Nucleus accumbens (tissue), 56 donors: ENCODE data around the gene LHFPL6.

Experiments used
- DNase-seq, 56 donors: peaks; one replicate each; lab custom pipeline; 2025; lab: John Stamatoyannopoulos, UW

The LHFPL6 gene

GRCh38 chr13:39324806-39325311 is 278.1 kb downstream of the LHFPL6 start:
- no peak for DNase-seq

DNA sequence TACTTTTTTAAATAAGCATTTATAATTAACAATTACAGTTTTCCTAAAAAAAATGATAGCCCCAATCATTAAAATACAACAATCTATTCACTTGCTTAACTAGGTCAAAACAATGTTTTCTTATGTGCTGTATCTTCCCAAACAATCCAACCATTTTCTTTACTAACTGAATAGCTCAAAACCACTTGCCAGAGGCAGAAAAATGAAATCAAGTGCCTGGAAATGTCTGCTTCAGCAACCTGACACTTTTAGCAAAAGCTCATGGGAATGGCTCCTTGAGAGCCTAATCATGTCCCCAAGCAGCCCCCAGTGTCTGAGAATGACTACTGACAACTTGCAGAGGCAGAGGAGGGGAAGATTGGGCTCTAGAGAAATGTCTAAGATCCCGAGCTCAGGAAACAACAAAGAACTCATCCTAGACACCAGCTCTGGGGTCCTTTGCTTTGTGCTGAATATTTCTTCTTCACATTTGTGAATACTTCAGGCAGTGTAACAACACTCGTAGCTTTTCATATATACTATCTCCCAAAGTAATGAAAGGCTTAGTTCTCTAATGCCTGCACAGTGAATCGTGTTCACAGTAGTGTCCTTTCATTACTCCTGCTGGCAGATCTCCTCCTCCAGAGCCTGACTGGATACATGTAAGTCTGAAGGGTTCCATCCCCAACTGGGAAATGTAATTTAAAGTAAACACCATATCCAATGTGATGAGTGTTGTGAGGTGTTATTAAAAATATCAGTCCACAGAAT is 280.0 kb downstream of the LHFPL6 start:
- DNase-seq: no peak

GRCh38 chr13:39321574-39321973 is 281.4 kb downstream of the LHFPL6 start:
- DNase-seq: no peak

DNA sequence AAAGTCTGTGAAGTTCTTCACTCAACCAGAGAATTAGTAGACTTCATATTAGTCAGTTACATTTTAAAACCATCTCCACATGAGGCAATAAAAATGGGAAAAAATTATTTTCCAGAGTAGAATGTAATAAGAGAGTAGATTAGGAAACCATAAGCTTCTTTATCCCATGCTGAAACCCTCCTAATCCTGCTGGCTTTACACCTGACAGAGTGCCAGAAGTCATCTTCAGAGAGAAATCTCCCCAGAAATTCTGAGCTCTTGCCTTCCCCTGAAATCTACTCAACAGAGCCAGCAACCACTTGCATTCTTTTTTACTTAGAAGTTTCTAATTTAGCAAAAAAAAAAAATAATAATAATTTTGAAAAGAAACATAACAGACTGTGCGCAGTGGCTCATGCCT is 284.8 kb downstream of the LHFPL6 start:
- DNase-seq: no peak

DNA sequence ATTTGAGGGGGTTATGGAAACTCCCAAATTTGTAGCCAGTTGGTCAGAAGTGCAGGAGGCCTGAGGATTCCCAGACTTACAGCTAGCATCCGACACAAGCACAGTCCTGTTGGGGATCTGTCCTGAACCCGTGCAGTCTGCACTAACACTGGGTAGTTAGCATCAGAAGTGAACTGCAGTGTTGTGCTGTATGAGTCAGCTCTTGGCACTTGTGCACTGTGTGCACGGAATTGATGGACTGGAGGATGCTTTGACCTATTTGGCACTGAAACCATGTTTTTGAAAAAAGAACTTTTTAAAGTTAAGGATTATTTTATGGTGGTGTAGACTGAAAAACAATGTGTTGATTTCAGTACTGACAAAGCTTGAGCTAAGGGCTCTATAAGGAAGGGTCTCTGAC is 285.7 kb downstream of the LHFPL6 start:
- peak in 5 of 56 donors; percentile 2 to 64 (median 4) for DNase-seq

GRCh38 chr13:39315796-39316195 is 287.2 kb downstream of the LHFPL6 start:
- no peak for DNase-seq

DNA sequence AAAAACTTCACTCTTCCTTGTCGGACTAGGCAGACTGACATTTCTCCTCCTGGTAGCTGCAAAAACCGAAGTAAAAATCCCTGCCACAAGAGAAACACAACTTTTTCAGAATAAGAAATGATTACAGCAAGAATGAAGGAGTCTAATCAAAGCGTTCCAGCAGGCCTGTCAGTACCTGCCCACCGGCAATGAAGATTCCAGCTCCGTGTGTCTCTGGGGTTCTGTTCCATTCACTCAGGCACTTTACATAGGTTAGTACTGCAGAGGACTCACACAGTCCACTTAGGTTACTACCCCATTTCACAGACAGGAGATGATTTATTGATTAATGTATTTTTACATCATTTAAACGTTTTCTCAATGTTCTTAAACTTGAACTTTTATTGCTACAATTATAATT is 289.3 kb downstream of the LHFPL6 start:
- no peak for DNase-seq

GRCh38 chr13:39312596-39312995 is 290.4 kb downstream of the LHFPL6 start:
- DNase-seq: no peak

- no peak for DNase-seq
These were observed 291.4 kb downstream of the LHFPL6 start for GRCh38 chr13:39311619-39312018.

DNA sequence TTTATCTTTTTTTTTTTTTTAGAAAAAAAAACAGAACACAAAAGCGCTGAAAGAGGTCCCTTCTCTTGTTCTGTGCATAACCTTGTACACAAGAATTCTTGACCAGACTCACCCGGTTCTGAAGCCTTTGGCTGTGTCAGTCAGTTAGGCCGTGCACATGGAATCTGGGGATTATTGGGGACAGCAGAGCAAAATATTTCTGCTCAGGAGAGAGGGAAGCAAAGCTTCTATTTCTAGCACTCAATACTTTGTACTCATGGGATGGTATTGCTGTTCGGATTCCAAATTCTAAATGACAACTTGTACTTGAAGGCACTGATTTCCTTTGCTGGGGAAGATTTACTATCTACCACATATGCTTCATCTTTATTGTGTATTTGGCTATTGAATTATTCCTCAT is 292.0 kb downstream of the LHFPL6 start:
- no peak for DNase-seq

GRCh38 chr13:39306639-39307589 is 296.1 kb downstream of the LHFPL6 start:
- DNase-seq: no peak

GRCh38 chr13:39302820-39303219 is 300.2 kb downstream of the LHFPL6 start:
- no peak for DNase-seq

GRCh38 chr13:39298951-39299350 is 304.0 kb downstream of the LHFPL6 start:
- no peak for DNase-seq

DNA sequence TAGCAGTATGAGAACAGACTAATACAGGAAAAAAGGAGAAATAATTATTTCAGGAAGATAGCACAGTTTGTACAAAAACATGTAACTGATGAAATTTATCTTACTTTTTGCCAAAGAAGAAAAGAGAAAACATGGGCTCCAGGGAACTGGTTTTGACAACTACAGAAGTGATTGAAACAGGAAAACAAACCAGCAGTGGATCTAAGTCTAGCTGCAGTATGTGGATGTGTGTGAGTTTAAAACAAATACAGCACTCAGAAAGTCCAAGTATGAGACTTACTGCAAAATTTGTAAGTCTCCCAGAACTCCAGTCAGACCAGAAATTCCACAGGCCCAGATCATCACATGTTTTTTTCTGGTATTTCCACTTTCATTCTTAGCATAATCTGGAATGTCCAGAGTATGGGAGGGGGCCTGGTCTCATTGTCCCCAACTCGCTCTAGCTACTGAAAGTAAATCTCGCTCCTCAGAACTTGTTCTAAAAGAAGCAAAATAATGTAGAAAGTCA is 305.3 kb downstream of the LHFPL6 start:
- DNase-seq: no peak

DNA sequence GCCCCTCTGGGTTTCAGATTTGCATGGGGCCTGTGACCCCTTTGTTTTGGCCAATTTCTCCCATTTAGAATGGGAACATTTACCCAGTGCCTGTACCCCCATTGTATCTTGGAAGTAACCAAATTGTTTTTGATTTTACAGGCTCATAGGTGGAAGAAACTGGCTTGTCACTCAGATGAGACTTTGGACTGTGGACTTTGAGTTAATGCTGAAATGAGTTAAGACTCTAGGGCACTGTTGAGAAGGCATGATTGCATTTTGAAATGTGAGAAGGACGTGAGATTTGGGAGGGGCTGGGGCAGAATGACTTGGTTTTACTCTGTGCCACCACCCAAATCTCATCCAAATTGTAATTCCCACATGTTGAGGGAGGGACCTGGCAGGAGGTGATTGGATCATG is 306.0 kb downstream of the LHFPL6 start:
- DNase-seq: no peak

- no peak for DNase-seq
These were observed 306.8 kb downstream of the LHFPL6 start for GRCh38 chr13:39296193-39296592.
